ENCODE results near the gene MPHOSPH9.

GRCh38 chr12:123245678-123246077 lies 12.7 kb upstream of the MPHOSPH9 start:
- no peak for TF ChIP-seq CTCF (IDR thresholded peaks at IDR 0.05 in 2 of 3, conservative IDR thresholded peaks at IDR 0.05 in 1 of 3; ENCODE audit: borderline replicate concordance in 1 of 3, insufficient read depth in 1 of 3, low read depth in 2 of 3, low read length in 2 of 3)
- no peak for TF ChIP-seq ZBTB33 (IDR thresholded peaks at IDR 0.05; ENCODE audit: extremely low read depth, insufficient replicate concordance, low read length)
- TF ChIP-seq EZH2 (IDR thresholded peaks at IDR 0.05) = no peak
- no peak for TF ChIP-seq POLR2A (IDR thresholded peaks at IDR 0.05; ENCODE audit: borderline replicate concordance, extremely low read depth, insufficient read depth, insufficient read length)
- TF ChIP-seq MAX (IDR thresholded peaks at IDR 0.05) = no peak

Measured in HCT116 (cell line).